Ovary (tissue), 9 donors: ENCODE data around the gene STXBP4. TPM values are rescaled to one million over a fixed set of nuclear protein-coding genes. Genes with fewer than 3 reads are reported as not detected.

Experiments
- DNase-seq, 5 donors: peaks; one replicate each; pipeline ENCODE4 v3.0.0-alpha.2; 2019 to 2020
- H3K27ac ChIP-seq, 2 donors: fragments of 200-600 bp; one replicate each; pipeline versions ENCODE4 v1.5.1 to v1.8.0; 2019 to 2022
- H3K27me3 ChIP-seq: fragments of 200-600 bp; one replicate; pipeline ENCODE4 v1.8.0; 2022
- H3K36me3 ChIP-seq: fragments of 200-600 bp; sonication (generic); one replicate; pipeline ENCODE4 v1.5.1; 2019
- H3K4me1 ChIP-seq: one replicate; pipeline ENCODE4 v1.8.1; 2013; ENCODE audit warnings: mild to moderate bottlenecking, moderate library complexity; ENCODE audit not compliant: insufficient read depth
- H3K4me3 ChIP-seq: fragments of 200-600 bp; sonication (generic); one replicate; pipeline ENCODE4 v1.5.1; 2017
- H3K9me3 ChIP-seq, 2 donors: fragments of 200-600 bp in 1 of 2; sonication (generic) in 1 of 2; one replicate each; pipeline versions ENCODE4 v1.5.1 to v1.8.1; 2013 to 2019; ENCODE audit warnings: mild to moderate bottlenecking in 1 of 2, moderate library complexity in 1 of 2
- EP300 ChIP-seq: sonication (generic); formaldehyde crosslinking; IDR thresholded peaks from one replicate; pipeline ENCODE4 v1.6.1; 2017; ENCODE audit warnings: antibody characterized with exemption
- POLR2A ChIP-seq: fragments of 450-650 bp; IDR thresholded peaks from one replicate; pipeline ENCODE4 v1.6.1; 2017; ENCODE audit warnings: antibody characterized with exemption, mild to moderate bottlenecking, moderate library complexity
- WGBS, 3 donors: extraction: QIAGEN DNeasy Blood & Tissue Kit in 1 of 3; methylation state at CpG; one replicate each; pipeline versions ENCODE4 v1.1.5 to v1.1.7; 2013 to 2017; 5-methylcytosine and 5-hydroxymethylcytosine counted together
- intact Hi-C, 4 donors: fragments of 100-400 bp; cut with DNase I; formaldehyde crosslinking; loops; one replicate each; pipeline versions ENCODE4 v1.11.0 to v1.15.1; 2022 to 2023
- polyA plus RNA-seq, 2 donors: library from polyadenylated mRNA; stranded (reverse); fragments of 200-250 nt in 1 of 2; fragments of 350-450 nt in 1 of 2; fragmentation: Illumina TruSeq in 1 of 2; extraction: RNeasy Lipid Tissue Mini Kit (QIAGEN cat#74804) in 1 of 2; gene quantifications; one replicate each; pipeline ENCODE4 v1.2.3, GENCODE V29; 2013 to 2014
- total RNA-seq, 7 donors: library from RNA; depleted of rRNA in 2 of 7; stranded (reverse); fragments of >200 nt in 2 of 7; fragmentation: NEBNext Ultra II Directional in 3 of 7; extraction: Animal tissue kit (Norgen Biotek cat#: 25700) in 3 of 7; gene quantifications; one replicate each; pipeline versions ENCODE4 v1.1.0 to v1.2.4, GENCODE V29; 2016 to 2023
- TF ChIP-seq, protein P1 (sequence below), 3 donors: fragments of 450-650 bp in 2 of 3; fragments of 200-600 bp in 1 of 3; IDR thresholded peaks; one replicate each; pipeline versions ENCODE4 v1.5.1 to v1.8.0; 2016 to 2022; ENCODE audit warnings: antibody characterized with exemption in 3 of 3, mild to moderate bottlenecking in 1 of 3
- donor health status: DM: no; HTN: no; CAD: no; lungs with moderate emphysema.
- donor health status: DM: no; HTN: no; CAD: no.
- donor health status: Bipolar disorder and iron deficiency.
- donor health status: DM: yes; HTN: yes; CAD: no.
- donor health status: DM: no; HTN: no; CAD: no.
- donor health status: DM: yes; HTN: yes; CAD: no.

The STXBP4 gene
- total and polyA plus RNA-seq, 9 donors = 2.4 to 63.1 (median 16.5) TPM

DNA sequence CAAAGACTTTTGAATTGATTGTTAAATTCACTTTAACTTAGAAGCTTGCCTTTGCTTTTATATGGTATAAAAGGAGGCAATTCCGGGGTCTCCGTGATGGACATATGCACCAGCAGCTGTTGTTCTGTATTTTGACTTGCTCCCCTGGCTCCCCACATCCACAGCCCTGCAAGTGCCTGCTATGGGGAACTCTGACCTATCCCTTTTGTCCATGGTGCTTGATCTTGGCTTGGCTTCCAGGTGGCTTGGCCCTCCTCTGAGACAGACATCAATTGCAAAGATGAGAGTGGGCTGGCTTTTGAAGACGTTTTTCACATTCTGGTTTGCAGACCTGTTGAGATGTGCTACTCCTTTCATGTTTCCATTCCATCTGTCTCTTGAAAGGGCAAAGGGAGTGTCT, 41.0 kb upstream of the STXBP4 start:
- TF ChIP-seq, protein P1, sequence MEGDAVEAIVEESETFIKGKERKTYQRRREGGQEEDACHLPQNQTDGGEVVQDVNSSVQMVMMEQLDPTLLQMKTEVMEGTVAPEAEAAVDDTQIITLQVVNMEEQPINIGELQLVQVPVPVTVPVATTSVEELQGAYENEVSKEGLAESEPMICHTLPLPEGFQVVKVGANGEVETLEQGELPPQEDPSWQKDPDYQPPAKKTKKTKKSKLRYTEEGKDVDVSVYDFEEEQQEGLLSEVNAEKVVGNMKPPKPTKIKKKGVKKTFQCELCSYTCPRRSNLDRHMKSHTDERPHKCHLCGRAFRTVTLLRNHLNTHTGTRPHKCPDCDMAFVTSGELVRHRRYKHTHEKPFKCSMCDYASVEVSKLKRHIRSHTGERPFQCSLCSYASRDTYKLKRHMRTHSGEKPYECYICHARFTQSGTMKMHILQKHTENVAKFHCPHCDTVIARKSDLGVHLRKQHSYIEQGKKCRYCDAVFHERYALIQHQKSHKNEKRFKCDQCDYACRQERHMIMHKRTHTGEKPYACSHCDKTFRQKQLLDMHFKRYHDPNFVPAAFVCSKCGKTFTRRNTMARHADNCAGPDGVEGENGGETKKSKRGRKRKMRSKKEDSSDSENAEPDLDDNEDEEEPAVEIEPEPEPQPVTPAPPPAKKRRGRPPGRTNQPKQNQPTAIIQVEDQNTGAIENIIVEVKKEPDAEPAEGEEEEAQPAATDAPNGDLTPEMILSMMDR (IDR thresholded peaks at IDR 0.05) = no peak
- TF ChIP-seq POLR2A (no peak), EP300 (no peak)
- intact Hi-C loops = no loop called here
- DNase-seq = no peak
- H3K9me3 ChIP-seq = no peaks in the 10 kb centered on the region
- H3K27ac ChIP-seq = no peak overlapping the region
- no peaks in the 10 kb centered on the region for H3K27me3 ChIP-seq
- no peaks in the 10 kb centered on the region for H3K36me3 ChIP-seq
- no peak overlapping the region for H3K4me3 ChIP-seq
- no peaks in the 10 kb centered on the region for H3K4me1 ChIP-seq
- 58 to 72% (median 60%) methylated on average over 3 of the region's 3 CpGs for WGBS, 3 donors

DNA sequence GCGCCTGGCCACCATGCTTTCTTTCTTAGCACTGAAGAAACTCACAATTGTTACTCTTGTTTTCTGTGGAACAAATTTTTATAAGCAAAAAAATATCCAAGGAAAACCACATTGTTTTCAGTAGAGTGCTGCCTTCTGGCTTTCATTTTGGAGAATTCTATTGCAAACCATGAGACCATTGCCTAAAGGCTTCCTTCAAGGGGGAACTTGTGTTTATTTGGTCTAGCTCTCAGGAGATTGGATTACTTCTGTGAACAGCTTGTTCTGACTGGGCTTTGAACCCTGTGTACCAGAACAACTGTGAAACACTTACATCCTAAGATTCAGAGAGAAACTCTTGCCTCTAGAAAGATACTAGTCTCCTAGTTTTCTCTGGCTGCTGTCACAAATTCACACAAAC, 35.9 kb upstream of the STXBP4 start:
- no peak for DNase-seq
- no peaks in the 10 kb centered on the region for H3K27me3 ChIP-seq
- H3K4me3 ChIP-seq = no peak overlapping the region
- no peaks in the 10 kb centered on the region for H3K9me3 ChIP-seq
- intact Hi-C loops = no loop called here
- H3K4me1 ChIP-seq = no peaks in the 10 kb centered on the region
- H3K36me3 ChIP-seq = no peaks in the 10 kb centered on the region
- H3K27ac ChIP-seq = no peak overlapping the region
- WGBS, 3 donors = 0 to 100% (median 94%) methylated on average over 1 of the region's 1 CpG
- TF ChIP-seq POLR2A (no peak), EP300 (no peak)
- TF ChIP-seq, protein P1 (IDR thresholded peaks at IDR 0.05) = no peak

DNA sequence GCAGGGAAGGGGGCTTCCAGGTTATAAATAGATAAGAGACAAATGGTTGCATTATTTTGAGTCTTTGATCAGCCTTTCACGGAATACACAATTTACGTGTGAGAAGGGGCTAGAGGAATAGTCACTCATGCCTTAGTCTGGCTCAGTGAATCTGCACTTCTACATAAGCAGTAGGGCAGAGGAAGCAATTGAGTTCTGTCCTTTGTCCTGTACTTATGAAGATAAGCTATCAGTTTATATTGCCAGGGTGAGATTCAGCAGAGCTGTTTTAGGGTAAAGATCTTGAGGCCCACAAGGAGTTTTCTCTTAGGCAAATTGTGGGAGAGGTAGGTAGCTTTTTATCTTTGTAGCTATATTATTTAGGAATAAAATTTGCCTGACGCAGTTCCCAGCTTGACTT, 34.6 kb upstream of the STXBP4 start:
- H3K4me1 ChIP-seq = no peaks in the 10 kb centered on the region
- intact Hi-C loops = no loop called here
- TF ChIP-seq EP300 = no peak
- TF ChIP-seq POLR2A = no peak
- TF ChIP-seq, protein P1 (IDR thresholded peaks at IDR 0.05) = no peak
- H3K27ac ChIP-seq = no peak overlapping the region
- no peaks in the 10 kb centered on the region for H3K27me3 ChIP-seq
- DNase-seq = no peak
- H3K4me3 ChIP-seq = no peak overlapping the region
- WGBS, 3 donors = 92 to 94% (median 93%) methylated on average over 3 of the region's 3 CpGs
- H3K36me3 ChIP-seq = no peaks in the 10 kb centered on the region
- no peaks in the 10 kb centered on the region for H3K9me3 ChIP-seq

DNA sequence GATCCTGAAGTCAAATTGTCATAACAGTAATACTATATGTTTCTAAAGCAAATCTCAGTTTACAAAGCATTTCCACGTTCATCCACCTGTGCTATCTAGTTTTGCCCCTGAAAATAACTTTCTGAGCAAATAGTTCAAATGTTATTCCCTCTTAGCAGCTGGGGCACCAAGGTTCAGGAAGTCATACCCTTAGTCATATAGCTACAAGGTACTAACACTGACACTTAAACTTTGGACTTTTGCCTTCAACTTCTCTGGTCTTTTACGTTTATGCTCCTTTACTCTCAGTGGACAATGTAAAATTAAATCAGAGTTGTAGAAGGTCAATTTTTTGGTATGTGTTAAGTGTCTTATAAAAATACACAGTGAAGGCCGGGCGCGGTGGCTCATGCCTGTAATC, 33.1 kb upstream of the STXBP4 start:
- TF ChIP-seq, protein P1 (IDR thresholded peaks at IDR 0.05) = no peak
- H3K27me3 ChIP-seq = no peaks in the 10 kb centered on the region
- H3K4me1 ChIP-seq = no peaks in the 10 kb centered on the region
- H3K36me3 ChIP-seq = no peaks in the 10 kb centered on the region
- WGBS, 3 donors = 89 to 93% (median 90%) methylated on average over 5 of the region's 5 CpGs
- H3K27ac ChIP-seq = no peak overlapping the region
- H3K4me3 ChIP-seq = no peak overlapping the region
- DNase-seq = no peak
- no peaks in the 10 kb centered on the region for H3K9me3 ChIP-seq
- intact Hi-C loops = no loop called here

DNA sequence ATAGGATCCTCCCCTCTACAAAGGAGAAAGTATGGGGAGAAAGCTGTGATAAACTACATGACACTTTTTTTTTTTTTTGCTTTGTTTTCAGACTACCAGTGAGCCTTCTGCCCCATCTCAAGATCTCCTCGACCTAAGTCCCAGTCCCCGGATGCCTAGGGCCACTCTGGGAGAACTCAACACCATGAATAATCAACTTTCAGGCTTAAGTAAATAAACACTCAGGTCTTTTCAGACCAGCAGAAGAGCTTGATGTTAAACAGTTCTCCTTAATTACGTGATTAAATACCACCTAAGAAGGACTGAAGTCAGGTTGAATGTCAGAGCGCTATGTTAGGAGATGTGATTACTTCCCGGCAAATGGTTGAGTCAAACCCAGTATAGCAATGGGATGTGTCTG, 31.5 kb upstream of the STXBP4 start:
- 69 to 72% (median 70%) methylated on average over 5 of the region's 5 CpGs for WGBS, 3 donors
- H3K36me3 ChIP-seq = no peaks in the 10 kb centered on the region
- no peak overlapping the region for H3K27ac ChIP-seq
- H3K27me3 ChIP-seq = no peaks in the 10 kb centered on the region
- H3K4me1 ChIP-seq = no peaks in the 10 kb centered on the region
- TF ChIP-seq POLR2A (no peak), EP300 (no peak)
- no peak for DNase-seq
- no peak overlapping the region for H3K4me3 ChIP-seq
- intact Hi-C loops = no loop called here
- no peaks in the 10 kb centered on the region for H3K9me3 ChIP-seq
